Measurements from ENCODE around the gene ST7L. TPM values are rescaled to one million over a fixed set of nuclear protein-coding genes. Genes with fewer than 3 reads are reported as not detected.
A peak's percentile ranks its signal among the peaks of the same experiment; 100 is the strongest.

Gene ST7L
- total RNA-seq, 1 donor from 2014 or later: 14.8 TPM

DNA sequence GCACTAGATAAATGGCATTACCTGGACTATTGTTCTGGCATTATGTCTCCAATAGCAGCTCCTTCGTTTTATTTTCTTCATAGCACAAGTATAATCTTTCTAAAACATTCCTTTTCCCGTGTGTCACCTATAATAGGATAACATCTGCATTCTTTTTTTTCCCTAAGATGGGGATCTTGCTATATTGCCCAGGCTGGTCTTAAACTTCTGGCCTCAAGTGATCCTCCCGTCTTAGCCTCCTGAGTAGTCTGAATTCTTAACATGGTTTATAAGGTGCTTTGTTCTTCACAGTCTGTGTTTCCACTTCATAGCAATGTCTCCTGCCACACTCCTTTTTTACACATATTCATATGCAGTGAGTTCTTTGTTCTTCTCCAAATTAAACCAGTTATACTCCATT, 46.9 kb upstream of the ST7L start:
- Mint-ChIP-seq H3K9me3 (ENCODE audit: unreplicated experiment) (no peaks in the 10 kb centered on the region), H3K4me3 (ENCODE audit: unreplicated experiment) (no peak overlapping the region), H3K27ac (ENCODE audit: unreplicated experiment) (no peak overlapping the region), H3K36me3 (ENCODE audit: low read depth, unreplicated experiment) (peaks cover 28% of the 10 kb centered on the region), H3K4me1 (ENCODE audit: low read depth, unreplicated experiment) (no peaks in the 10 kb centered on the region), H3K27me3 (ENCODE audit: low read depth, unreplicated experiment) (no peaks in the 10 kb centered on the region)
- no peak overlapping the region for H3K4me2 ChIP-seq (ENCODE audit: low read length)
- H3K27me3 ChIP-seq (ENCODE audit: insufficient read depth, low read length): no peaks in the 10 kb centered on the region
- no peaks in the 10 kb centered on the region for H3K9me3 ChIP-seq (ENCODE audit: insufficient read depth, low read depth, low read length)
- H2AFZ ChIP-seq (ENCODE audit: low read depth, low read length): no peak overlapping the region
- DNase-seq (ENCODE audit: low read depth): no peak
- no peaks in the 10 kb centered on the region for H4K20me1 ChIP-seq (ENCODE audit: insufficient read depth, low read length)
- no peak overlapping the region for H3K9ac ChIP-seq (ENCODE audit: low read length)
- no peaks in the 10 kb centered on the region for H3K4me1 ChIP-seq (ENCODE audit: insufficient read depth, low read length)
- no peaks in the 10 kb centered on the region for H3K79me2 ChIP-seq (ENCODE audit: insufficient read depth, low read length)
- no peak overlapping the region for H3K4me3 ChIP-seq (ENCODE audit: insufficient read depth, low read depth, low read length)
- H3K27ac ChIP-seq (ENCODE audit: low read depth, low read length): no peak overlapping the region
- FAIRE-seq: no peak
- H3K36me3 ChIP-seq (ENCODE audit: insufficient read depth, low read length): peaks cover 54% of the 10 kb centered on the region
- TF ChIP-seq EZH2 (IDR thresholded peaks at IDR 0.05; ENCODE audit: insufficient read depth, low read length) (no peak), CTCF (IDR thresholded peaks at IDR 0.05; ENCODE audit: insufficient read depth, low read depth, low read length) (no peak)

DNA sequence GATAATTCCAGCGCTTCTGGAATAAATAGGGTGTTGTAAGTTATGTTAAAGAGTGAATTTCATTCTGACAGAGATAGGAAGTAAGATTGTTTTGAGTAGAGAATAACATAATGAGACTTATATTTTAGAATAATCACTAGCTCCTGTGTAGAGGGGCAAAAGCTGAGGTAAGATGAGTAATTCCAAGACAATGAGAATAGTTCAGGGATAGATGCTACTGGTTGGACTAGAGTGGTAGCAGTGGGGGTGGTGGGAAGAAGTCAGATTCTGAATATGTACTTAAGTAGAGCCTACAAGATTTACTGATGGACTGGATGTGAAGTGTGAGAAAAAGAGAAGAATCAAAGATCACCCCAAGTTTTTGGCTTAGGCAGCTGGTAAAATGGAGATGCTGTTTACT, 32.3 kb upstream of the ST7L start:
- TF ChIP-seq EZH2 (IDR thresholded peaks at IDR 0.05; ENCODE audit: insufficient read depth, low read length) (no peak), CTCF (IDR thresholded peaks at IDR 0.05; ENCODE audit: insufficient read depth, low read depth, low read length) (no peak)
- no peak overlapping the region for H3K9ac ChIP-seq (ENCODE audit: low read length)

GRCh38 chr1:112646225-112646624, 27.3 kb upstream of the ST7L start:
- Mint-ChIP-seq H3K36me3 (ENCODE audit: low read depth, unreplicated experiment) (peaks cover 24% of the 10 kb centered on the region), H3K27ac (ENCODE audit: unreplicated experiment) (no peak overlapping the region), H3K27me3 (ENCODE audit: low read depth, unreplicated experiment) (no peaks in the 10 kb centered on the region), H3K4me1 (ENCODE audit: low read depth, unreplicated experiment) (peaks cover 9% of the 10 kb centered on the region), H3K9me3 (ENCODE audit: unreplicated experiment) (no peaks in the 10 kb centered on the region), H3K4me3 (ENCODE audit: unreplicated experiment) (no peak overlapping the region)
- Histone ChIP-seq H3K9me3 (ENCODE audit: insufficient read depth, low read depth, low read length) (no peaks in the 10 kb centered on the region), H3K36me3 (ENCODE audit: insufficient read depth, low read length) (peaks cover 30% of the 10 kb centered on the region), H3K4me1 (ENCODE audit: insufficient read depth, low read length) (no peaks in the 10 kb centered on the region), H3K79me2 (ENCODE audit: insufficient read depth, low read length) (peaks cover 91% of the 10 kb centered on the region), H2AFZ (ENCODE audit: low read depth, low read length) (no peak overlapping the region), H3K4me3 (ENCODE audit: insufficient read depth, low read depth, low read length) (no peak overlapping the region), H3K27me3 (ENCODE audit: insufficient read depth, low read length) (no peaks in the 10 kb centered on the region), H4K20me1 (ENCODE audit: insufficient read depth, low read length) (peaks cover 65% of the 10 kb centered on the region), H3K27ac (ENCODE audit: low read depth, low read length) (no peak overlapping the region), H3K9ac (ENCODE audit: low read length) (no peak overlapping the region), H3K4me2 (ENCODE audit: low read length) (no peak overlapping the region)
- TF ChIP-seq EZH2 (IDR thresholded peaks at IDR 0.05; ENCODE audit: insufficient read depth, low read length) (no peak), CTCF (IDR thresholded peaks at IDR 0.05; ENCODE audit: insufficient read depth, low read depth, low read length) (no peak)
- FAIRE-seq (no peak), DNase-seq (ENCODE audit: low read depth) (no peak)

More for the DNA sequence above, 32.3 kb upstream of the ST7L start:
- peaks cover 74% of the 10 kb centered on the region for H3K79me2 ChIP-seq (ENCODE audit: insufficient read depth, low read length)
- H3K4me3 Mint-ChIP-seq (ENCODE audit: unreplicated experiment): no peak overlapping the region
- no peak overlapping the region for H2AFZ ChIP-seq (ENCODE audit: low read depth, low read length)
- no peaks in the 10 kb centered on the region for H3K27me3 ChIP-seq (ENCODE audit: insufficient read depth, low read length)
- no peaks in the 10 kb centered on the region for H3K4me1 ChIP-seq (ENCODE audit: insufficient read depth, low read length)
- H3K36me3 ChIP-seq (ENCODE audit: insufficient read depth, low read length): peaks cover 53% of the 10 kb centered on the region
- DNase-seq (ENCODE audit: low read depth) (no peak), FAIRE-seq (no peak)
- H3K4me2 ChIP-seq (ENCODE audit: low read length): no peak overlapping the region
- no peaks in the 10 kb centered on the region for H3K9me3 Mint-ChIP-seq (ENCODE audit: unreplicated experiment)
- H3K27ac ChIP-seq (ENCODE audit: low read depth, low read length): no peak overlapping the region
- no peaks in the 10 kb centered on the region for H3K27me3 Mint-ChIP-seq (ENCODE audit: low read depth, unreplicated experiment)
- H3K9me3 ChIP-seq (ENCODE audit: insufficient read depth, low read depth, low read length): no peaks in the 10 kb centered on the region
- H3K4me1 Mint-ChIP-seq (ENCODE audit: low read depth, unreplicated experiment): peaks cover 6% of the 10 kb centered on the region
- H3K27ac Mint-ChIP-seq (ENCODE audit: unreplicated experiment): peak overlapping the region; percentile 5
- H3K36me3 Mint-ChIP-seq (ENCODE audit: low read depth, unreplicated experiment): peaks cover 20% of the 10 kb centered on the region
- H3K4me3 ChIP-seq (ENCODE audit: insufficient read depth, low read depth, low read length): no peak overlapping the region
- H4K20me1 ChIP-seq (ENCODE audit: insufficient read depth, low read length): peaks cover 34% of the 10 kb centered on the region

All from astrocyte (in vitro differentiated cells and primary cell).